ENCODE data around the gene RASGRF2.

Gene RASGRF2, protein sequence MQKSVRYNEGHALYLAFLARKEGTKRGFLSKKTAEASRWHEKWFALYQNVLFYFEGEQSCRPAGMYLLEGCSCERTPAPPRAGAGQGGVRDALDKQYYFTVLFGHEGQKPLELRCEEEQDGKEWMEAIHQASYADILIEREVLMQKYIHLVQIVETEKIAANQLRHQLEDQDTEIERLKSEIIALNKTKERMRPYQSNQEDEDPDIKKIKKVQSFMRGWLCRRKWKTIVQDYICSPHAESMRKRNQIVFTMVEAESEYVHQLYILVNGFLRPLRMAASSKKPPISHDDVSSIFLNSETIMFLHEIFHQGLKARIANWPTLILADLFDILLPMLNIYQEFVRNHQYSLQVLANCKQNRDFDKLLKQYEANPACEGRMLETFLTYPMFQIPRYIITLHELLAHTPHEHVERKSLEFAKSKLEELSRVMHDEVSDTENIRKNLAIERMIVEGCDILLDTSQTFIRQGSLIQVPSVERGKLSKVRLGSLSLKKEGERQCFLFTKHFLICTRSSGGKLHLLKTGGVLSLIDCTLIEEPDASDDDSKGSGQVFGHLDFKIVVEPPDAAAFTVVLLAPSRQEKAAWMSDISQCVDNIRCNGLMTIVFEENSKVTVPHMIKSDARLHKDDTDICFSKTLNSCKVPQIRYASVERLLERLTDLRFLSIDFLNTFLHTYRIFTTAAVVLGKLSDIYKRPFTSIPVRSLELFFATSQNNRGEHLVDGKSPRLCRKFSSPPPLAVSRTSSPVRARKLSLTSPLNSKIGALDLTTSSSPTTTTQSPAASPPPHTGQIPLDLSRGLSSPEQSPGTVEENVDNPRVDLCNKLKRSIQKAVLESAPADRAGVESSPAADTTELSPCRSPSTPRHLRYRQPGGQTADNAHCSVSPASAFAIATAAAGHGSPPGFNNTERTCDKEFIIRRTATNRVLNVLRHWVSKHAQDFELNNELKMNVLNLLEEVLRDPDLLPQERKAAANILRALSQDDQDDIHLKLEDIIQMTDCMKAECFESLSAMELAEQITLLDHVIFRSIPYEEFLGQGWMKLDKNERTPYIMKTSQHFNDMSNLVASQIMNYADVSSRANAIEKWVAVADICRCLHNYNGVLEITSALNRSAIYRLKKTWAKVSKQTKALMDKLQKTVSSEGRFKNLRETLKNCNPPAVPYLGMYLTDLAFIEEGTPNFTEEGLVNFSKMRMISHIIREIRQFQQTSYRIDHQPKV (N-terminal part only)

DNA sequence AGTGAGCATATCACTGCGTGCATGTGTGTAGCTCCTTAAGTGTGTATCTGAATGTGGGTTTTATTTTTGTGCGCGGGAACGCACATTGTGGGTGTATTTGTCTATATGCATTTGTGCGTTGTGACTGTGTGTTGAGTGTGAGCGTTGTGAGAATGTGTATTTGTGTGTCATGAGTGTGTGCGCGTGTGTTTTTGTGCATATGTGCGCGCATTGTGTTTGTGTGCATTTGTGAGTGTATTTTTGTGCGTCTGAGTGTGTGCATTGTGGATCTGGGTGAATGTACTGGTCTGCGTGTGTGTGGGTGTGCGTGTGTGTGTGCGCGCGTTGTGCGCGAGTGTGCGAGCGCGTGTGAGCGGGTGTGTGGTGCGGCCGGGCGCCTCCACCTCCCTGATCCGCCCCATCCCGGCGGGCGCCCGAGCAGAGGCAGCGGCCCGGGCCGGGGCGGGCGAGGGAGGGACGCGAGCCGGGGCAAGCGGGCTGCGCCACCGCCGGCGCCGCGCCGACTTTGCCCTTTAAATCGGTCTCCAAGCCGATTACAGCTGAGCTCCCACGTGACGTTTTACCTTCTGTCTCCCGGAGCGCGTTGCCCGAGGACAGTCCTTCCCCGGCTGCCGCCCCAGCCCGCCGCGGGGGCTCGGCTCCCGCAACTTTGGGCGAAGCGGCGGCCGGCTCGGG is at the start of gene RASGRF2:
TSS of gene RASGRF2 (plus strand) at position 596 of the 675 bp plus-strand sequence. CDS start 376 bp downstream, outside the sequence.
- no peak for DNase-seq (ENCODE audit: low spot score)

DNA sequence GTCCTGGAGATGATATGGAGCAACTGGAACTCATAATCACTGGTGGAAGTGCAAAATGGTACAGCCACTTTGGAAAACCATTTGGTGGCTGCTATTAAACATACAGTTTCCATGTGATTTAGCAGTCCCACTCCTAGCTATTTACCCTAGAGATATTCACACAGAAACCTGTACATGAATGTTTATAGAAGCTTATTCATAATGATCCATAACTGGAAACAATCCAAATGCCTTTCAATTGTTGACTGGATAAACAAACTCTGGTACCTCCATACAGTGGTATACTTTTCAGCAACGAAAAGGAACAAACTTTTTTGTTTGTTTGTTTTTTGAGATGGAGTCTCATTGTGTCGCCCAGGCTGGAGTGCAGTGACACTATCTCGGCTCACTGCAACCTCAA is 47.7 kb upstream of the RASGRF2 start:
- DNase-seq (ENCODE audit: low spot score) = no peak

DNA sequence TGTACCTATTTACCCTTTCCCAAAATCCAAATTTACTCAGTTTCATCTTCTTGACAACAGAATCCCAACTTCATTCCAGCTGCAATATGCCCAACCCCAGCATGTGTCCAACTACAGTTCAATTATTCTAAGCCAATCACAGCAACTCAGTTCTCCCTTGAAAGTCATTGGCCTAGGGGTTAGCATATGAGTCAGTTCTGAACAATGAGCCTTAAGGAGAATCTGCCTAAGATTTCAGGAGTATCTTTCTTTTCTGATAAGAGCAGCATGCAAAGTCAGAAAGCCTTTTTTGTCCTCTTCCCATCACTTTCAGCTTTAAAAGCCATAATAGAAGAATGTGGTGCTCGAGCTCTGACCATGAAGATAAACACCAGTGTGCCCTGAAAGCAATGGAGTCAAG is 44.4 kb upstream of the RASGRF2 start:
- no peak for DNase-seq (ENCODE audit: low spot score)

DNA sequence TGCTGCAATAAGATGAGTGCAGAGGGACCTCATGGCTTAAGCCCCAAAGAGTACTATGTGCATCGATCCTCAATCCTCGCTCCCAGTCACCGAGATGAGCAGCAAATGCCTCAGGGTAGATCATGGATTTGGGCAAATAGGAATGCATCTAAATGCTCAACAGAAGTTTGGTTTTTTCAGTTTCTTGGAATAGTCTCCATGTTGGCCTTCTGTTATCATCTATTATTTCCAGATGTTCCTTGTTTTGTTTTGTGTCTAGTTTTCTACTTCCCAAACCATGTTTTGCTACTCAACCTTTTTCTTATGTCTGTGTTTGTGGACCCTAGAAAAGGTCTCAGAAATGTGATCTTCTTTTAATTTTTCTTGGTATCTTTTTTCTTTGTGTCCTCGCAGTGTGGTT is 43.5 kb upstream of the RASGRF2 start:
- DNase-seq (ENCODE audit: low spot score) = no peak

DNA sequence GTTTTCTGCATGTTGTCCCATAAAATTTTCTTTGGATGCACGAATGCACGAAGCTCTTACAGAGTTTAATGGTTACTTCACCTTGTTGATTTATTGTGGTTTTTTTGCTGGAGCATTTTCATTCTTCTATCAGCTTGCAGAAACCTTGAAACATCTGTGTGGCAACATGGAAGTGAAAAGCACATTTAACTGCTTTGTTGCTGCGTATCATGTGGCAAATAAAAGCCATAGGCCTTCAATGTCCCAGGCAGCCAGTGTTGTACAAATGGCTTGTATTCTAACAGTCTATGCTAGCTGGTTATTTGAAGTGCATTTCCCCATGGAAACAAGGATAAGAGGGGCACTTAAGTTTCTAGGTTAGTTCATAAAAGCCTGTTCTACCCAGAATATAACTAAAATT is 42.5 kb upstream of the RASGRF2 start:
- DNase-seq (ENCODE audit: low spot score) = no peak

DNA sequence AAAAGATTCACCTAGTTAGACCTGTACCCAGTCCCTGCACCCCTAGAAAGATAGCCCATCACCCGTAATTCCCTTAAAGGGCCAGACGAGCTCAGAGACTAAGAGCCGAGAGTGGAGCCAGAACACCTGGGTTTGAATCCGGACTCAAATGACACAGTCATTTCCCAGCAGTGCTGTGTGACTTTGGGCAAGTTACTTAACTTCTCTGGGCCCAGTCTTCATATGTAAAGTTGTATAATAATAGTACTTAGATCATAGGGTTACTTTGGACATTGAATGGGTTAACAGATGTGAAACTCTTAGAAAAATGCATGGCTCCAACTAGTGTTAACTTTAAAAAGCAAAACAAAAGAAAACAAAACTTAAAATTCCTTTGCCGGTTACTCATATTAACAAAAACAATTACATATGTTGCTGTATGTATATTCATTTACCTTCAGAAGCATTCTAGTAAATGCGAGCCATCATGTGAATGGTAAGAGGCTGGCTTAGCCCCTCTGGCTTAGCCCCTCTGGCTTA is 40.4 kb upstream of the RASGRF2 start:
- DNase-seq (ENCODE audit: low spot score) = no peak

DNA sequence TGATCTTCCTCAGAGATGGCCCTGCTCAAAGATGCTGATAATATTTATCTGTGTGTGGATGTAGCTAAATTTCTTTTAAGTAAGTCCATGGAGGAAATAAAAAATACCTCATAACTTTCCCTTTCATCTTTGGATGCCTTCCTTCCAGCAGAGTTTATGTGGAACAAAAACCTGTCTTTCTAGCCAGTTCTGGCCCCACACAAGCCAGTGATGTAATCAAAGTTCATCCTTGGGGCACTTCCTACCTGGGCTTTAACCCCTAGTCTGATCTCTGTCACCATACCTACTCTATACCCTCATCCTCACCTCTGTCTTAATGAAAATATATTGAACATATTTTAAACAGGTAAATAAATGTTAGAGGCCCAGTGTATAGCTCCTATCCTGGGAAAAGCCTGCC is 39.8 kb upstream of the RASGRF2 start:
- DNase-seq (ENCODE audit: low spot score) = no peak

DNA sequence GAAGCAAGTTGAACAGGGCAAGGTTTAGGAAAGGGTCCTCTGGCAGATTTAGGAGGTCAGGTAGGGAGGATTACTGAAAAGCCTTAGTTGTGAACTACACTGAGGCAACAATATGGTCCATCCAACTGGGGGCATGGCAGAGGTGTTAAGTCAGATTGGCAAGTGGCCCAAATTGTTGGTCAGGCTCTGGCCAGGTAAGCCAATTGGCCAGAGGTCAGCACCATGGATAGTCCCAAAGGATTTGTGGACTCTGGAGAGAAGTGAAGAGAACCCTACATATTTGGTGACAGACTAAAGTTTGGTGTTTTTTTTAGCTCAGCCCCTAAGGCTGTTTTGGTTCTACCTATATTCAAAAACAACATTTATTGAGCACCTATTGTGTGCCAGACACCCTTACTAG is 39.1 kb upstream of the RASGRF2 start:
- no peak for DNase-seq (ENCODE audit: low spot score)

DNA sequence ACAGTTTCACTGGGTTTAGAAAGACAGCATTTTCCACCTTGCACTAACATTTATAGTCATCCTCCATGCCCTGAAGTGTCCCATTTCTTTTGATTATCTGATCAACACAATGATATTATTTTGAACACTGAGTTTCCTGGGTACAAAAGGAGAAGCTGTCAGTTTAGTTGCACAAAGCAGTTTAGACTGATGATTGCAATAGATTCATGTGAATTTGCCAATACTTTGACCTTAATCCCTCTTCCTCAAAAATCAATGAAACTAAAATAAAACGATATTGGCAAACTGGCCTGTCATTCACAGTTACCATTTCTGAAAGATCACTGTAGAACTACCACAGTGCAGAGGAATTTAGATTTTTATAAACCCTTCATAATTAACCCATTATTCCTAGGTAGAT is 34.2 kb upstream of the RASGRF2 start:
- DNase-seq (ENCODE audit: low spot score) = no peak

DNA sequence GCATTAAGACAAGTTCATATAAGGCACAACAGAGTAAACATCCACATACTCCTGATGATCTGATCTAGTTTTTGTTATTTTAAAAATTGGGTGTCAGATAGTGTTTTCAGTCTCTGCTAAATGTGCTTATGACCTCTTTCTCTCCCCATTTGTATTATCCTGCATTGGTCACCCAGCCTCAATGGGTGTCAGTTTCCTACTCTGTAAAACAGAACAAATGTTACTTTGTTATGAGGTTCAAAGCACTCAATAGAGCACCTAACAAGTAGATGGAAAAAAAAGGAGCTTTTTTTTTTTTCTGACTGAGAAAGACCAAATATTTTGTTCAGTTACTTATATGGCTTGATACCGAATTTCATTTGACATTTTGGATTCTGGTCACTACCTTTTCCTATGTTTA is 33.6 kb upstream of the RASGRF2 start:
- no peak for DNase-seq (ENCODE audit: low spot score)

DNA sequence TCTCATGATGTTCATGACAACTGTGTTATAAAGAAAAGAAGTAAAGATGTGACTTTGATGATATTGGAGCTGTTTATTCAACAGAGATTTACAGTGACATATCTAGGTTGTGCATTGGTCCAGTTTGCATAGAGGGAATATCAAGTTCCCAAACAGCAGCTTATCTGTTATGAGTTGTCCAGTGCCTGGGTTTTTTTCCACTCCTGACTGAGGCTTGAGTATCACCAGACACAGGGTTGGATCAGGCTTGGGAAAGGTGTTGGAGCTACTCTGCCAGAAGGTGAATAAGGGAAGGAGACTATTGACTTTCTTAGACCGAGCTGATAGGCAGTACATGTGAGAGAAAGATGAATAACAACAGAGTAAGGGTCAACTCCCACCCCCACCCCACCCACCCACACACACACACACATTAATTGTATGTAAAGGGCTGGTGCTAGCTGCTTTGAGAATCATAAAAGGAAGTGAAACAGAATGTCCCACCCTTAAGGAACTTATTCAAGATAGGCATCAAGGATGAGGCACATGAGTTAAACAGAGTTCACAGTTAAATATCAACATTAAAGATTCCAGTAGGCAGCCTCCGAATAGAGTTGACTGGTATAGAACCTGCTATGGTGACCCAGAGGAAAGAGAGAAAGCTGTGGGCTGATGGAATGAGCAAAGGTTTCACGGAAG is 33.0 kb upstream of the RASGRF2 start:
- DNase-seq (ENCODE audit: low spot score) = no peak

DNA sequence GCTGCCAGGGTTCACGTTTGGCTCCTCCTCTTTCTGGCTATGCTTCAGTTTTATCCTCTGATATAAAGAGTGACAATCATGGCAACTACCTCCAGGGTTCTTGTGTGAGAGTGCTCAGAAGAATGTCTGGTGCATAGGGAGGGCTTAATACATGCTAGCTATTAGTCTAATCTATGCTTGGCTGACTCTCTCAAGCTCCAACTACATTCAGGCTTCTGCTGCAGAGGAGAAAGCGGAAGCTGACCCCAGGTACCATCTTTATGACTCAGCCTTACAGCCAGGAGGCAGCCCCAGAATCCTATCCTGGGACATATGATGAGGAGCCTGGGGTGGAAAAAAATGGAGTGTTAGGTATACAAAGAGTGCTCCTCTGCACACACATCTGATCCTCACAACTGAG is 32.1 kb upstream of the RASGRF2 start:
- DNase-seq (ENCODE audit: low spot score) = no peak

DNA sequence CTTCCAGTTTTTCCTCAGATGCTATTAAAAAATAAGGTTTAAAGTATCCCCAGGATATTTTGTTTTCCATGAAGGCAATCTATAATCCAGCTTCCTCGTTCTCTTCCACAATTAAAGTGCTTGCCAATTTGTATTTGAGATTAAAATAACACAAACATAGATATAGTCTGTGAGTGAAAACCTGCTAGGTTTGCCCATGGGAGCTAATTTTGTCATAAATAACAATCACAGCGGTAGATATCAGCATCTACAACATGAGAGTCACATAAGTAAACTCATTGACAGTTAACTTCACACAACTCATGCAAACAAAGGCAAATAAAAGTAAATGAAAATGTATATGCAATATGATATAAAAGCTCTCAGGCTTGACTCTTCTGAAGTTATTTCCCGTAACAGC is 29.2 kb upstream of the RASGRF2 start:
- no peak for DNase-seq (ENCODE audit: low spot score)

DNA sequence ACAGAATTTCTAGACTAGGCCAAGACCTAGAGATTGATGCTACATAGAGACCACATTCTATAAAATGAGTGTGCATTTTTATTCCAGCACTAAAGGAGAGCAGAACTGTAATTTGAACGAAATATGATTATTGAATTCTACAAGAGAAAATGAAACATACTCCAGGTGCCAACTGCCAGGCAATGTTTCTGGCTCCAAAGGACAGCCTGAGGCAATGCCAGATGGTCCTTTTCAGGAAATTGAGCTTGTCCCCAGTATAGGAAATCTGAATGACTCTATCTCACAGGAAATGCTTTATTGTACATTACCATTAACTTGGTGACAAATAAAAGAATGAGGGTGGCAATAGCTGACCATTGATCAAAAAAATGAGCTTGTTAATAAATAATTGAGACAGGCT is 28.8 kb upstream of the RASGRF2 start:
- DNase-seq (ENCODE audit: low spot score) = no peak

DNA sequence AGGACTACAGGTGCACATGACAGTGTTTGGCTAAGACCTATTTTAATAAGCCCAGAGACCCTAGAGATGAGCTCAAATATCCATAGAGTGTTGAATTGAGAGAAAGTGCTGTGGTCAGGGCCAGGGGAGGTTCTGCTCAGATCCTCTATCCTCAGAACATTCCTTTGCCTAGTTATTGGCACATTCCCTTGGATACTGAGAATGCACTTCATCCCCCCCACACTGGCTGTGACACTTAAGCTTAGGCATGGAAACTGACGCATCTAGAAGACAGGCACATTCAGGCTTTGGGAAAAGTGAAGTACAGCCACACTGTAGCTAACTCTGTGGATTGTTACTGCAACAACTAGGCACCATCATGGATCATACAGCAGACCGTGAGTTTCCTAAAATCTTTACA is 27.1 kb upstream of the RASGRF2 start:
- DNase-seq (ENCODE audit: low spot score) = no peak

DNA sequence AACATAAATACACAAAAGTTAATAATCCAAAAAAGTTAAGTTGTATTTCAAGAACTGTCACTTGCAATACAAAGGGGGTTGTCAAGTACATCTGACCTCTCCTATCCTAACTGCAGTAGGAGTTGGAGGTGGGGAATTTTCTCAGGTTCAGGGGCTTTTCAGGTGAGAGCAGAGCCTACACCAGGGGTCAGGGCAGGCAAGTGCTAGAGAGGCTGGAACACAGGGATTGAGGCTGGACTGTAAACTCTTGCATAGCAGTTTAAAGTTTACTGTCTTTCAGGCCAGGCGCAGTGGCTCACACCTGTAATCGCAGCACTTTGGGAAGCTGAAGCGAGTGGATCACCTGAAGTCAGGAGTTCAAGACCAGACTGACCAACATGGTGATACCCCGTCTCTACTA is 25.4 kb upstream of the RASGRF2 start:
- no peak for DNase-seq (ENCODE audit: low spot score)

DNA sequence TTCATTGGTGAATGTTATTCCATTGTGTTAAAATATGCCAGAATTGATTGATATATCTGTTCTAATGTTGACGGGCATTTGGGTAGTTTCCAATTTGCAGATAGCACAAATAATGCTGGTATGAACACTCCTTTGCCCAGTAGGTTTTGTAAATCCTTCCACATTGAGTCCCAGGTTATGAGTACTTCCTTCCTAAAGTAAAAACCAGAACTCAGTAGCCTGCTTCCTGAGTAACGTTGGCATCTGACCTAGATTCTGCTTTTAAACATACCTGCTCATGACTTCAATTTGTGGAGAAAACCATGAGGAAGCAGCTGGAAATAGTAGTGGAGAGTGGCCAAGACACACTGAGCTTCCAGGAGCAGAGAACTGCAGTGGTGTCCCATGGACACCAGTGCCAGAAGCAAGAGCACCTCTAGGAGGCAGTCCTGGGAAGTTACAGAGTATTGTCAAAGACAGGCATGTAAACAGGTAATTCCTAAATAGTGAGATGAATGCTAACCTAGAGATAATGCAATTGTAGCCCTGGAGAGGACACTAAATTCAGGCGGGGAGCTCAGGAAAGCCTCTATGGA is 24.3 kb upstream of the RASGRF2 start:
- DNase-seq (ENCODE audit: low spot score) = no peak

DNA sequence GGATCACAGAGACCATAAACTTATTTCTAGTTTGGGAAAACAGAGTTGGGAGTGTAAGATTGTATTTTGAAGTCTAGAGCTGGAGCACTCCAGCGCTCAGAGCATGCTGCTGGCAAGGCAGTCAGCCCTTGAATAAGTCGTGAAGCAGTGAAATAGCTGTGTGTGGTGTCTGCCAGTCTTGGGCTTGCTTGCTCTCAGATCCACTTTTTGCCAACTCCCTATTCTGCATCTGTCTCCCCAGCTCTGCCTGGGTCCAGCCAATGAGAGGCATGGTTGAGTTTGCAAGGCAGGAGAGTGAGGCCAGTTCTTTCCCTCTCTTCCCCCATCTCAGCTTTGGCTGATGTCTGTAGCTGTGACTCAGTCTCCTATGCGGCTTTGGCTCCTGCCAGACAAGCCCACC is 23.3 kb upstream of the RASGRF2 start:
- DNase-seq (ENCODE audit: low spot score) = no peak

DNA sequence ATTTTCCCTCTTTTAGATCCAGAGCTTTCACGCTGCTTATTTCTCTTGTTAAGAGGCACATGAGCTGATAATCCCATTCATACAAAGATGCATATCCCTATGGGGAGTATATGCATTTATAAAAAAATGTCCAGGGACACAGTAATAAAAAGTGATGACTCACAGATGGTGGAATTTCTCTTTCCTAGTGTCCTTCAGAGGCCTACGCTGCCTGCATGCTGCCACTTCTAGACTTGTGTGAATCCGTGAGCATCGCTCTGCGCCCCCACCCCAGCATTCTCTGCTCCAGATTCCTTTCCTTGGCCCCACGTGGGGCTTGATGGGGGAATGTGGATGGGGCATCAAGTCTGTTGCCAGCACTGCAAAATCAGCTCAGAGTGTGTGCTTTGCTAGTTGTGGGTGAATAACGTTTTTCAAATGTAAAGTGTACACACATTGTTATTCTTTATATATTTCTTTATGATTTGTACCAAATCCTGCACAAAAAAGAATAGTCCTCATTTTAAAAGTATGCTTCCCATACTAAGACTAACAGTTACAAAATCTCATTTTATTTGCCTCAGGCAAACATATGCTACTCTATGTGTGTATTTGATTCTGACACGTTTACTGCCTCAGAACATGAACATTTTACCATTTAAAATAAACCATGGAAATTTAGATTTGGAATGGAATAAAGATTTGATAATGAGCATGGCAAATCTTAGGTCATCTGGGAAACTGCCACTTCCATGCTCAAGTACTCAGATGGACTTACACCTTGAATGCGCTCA is 22.4 kb upstream of the RASGRF2 start:
- DNase-seq (ENCODE audit: low spot score) = no peak

DNA sequence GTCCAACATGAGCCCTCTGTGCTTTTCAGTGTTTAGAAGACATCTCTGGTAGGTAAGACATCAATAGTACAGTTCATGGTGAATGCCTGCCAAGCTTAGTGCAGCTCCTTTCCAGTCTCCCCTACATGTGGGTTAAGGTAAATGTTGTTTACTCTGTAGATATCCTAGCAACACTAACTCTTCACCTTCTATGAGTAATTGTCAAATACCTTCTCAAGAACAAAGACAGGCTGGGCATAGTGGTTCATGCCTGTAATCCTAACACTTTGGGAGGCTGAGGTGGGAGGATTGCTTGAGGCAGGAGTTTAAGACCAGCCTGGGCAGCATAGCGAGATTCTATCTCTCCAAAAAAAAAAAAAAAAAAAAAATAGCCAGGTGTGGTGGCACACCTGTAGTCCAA is 18.7 kb upstream of the RASGRF2 start:
- no peak for DNase-seq (ENCODE audit: low spot score)
